SW480 (cell line): ENCODE measurements around the gene ZNF789.
"Not testable (repeated sequence)": the region's sequence is repeated elsewhere in the genome, so short reads cannot be mapped to it uniquely, and the experiment has no call there.

Experiments used
- DNase-seq: peaks from one replicate; pipeline ENCODE4 v3.0.0-alpha.2; 2016; ENCODE audit warnings: low spot score

Gene ZNF789

DNA sequence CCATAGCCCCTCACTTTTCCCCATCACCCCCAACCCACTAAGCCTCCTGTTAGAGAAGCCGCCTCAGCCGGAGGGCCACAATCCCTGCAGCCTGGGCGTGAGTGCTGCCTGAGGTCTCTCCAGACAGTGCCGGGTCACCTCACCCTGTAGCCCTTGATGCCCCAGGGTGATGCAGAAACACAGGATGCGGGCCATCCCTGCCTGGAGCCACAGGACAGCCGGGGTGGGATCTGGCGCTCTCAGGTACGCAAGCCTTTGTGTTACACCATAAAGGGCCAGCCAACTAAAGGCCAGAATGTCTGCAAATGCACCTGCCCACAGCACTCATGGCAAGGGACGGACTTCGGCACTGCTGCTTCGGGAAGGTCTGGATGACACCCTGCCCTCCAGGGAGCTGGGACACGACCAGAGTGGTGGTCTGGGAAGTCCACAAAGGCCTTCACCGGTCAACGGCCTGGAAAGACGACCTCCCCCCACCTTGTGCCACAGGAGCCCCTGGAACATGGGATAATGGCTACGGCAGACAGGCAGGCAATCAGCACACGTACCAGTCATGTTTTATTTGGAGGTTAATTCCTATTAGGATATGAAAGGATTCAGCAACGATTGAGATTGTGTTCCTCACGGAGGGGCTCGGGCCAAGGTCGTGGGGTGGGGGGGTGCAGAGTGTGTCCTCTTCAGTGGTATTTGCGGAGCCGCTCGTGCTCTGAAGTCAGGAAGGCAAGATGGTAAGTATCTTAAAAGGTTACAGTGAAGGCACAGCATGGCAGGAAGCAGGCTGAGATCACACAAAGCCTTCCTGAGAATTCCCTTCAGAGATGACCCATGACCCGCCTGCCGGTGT lies 14.8 kb upstream of the ZNF789 start:
- no peak for DNase-seq

DNA sequence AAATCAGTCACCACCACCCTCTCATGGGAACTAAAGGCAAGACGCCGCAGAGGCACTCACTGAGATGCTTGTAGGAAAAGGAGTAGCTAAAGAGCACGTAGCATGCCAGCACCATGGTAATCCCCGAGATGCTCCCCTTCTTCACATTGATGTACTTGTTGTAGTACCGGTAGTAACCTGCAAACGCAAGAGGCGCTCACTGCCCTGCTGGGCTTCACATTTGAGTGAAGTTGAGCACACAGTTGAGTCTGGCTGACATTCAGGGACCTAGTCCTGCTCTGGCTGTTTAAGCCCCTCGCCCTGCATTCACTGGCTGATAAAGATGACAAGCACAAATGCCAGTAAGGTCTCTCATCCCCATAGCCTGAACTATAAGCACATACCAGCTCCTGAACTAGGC lies 13.6 kb upstream of the ZNF789 start:
- DNase-seq: peak; percentile 48

DNA sequence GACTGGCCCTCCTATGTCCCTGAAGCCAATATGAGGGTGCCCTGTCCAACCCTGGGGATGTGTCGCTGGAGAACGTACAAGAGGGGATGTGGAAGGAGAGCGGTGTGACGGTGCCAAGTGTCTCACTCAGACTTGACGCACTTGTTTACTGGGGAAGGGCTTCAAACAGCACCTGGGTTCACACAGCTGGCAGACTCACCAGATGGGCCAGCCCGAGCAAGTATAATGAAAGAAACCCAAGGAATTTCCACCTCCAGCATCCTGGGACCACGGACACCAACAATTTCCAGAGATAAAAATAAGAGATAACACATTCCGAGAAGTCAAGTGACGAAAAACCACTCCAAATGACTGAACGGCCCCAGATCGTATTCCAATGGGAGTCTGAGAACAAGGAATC lies 12.0 kb upstream of the ZNF789 start:
- DNase-seq: no peak

DNA sequence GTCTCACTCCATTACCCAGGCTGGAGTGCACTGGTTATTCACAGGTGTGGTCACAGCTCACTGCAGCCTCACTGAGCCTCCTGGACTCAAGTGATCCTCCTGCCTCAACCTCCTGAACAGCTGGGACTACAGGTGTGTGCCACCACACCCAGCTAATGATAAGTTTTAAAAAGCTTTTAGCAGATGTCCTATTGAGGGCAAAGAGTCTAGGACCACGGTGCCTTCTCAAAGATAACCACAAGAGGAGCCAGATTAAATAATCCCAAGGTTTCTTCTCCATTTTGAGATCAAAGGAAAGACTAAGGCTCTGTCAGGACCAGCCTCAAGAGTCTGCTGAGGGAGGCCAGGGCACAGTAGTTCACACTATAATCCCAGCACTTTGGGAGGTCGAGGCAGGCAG lies 11.5 kb upstream of the ZNF789 start:
- no peak for DNase-seq

DNA sequence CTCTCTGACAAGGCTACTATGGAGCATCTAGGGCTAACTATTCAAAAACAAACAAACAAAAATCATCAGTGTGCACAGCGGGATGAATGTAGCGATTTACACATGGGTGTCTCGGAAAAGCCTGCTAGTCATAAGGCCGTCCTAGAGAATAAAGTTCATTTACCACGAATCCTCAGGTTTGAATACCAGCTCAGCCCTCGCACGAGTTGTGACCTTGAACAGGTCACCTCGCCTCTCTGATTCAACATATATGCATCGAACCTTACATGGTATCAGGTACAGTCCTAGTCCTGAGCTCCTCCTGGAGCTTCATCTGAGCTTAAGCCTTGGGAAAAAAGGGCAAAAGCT lies 7.3 kb upstream of the ZNF789 start:
- no peak for DNase-seq

DNA sequence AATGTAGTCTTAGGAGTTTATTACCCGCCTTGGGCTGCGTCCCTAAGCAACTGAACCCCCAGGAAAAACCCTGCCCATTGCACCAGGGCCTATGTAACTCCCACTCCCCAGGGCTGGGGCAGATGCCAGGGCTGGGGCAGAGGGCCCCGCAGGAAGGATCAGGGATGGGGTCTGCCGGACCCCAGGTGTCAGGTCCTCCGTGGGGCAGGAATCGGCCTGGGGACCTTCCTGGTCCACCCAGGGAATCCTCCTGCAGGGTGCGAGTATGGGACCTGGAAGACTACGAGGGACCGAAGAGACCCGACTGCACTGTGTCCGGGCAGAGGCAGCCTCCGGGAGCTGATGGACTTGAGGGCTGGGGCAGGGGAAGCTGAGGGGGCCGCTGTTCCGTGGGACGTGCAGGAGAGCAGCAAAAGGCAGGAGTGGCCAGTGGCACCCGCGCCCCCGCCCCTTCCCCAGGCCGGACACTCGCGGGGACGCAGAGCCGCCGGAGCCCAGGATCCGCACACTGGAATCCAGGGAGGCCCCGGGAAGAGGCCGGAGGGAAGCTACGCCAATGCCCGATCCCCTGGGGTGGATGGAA lies 4.3 kb upstream of the ZNF789 start:
- no peak for DNase-seq

DNA sequence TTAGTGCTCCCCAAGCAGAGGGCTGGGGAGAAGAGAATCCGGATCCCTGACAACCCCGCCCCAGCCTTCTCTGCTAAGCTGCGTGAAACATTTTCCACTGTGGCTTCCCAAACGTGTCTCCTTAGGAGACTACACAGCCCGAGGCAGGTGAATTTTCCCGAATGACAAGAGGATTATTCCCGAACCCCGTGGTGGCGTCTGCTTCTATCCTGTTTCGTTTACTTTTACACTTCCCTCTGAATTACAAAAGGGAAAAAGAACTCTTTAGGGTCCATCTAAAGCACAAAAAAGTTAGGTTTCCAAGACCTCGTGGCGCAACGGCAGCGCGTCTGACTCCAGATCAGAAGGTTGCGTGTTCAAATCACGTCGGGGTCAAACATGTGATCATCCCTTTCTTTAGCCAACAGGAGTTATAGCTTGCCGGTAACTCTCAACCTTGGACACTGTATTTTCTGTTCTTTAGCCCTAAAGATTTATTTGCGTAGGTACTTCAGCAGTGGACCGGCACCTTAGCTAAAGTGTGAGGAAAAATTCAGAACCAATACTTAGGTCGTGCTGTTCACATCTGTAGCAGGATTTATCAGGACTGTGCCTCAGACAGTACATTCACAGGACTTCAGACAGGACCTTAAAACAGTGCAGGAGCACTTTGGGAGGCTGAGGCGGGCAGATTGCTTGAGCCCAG lies 3.2 kb upstream of the ZNF789 start:
- no peak for DNase-seq

DNA sequence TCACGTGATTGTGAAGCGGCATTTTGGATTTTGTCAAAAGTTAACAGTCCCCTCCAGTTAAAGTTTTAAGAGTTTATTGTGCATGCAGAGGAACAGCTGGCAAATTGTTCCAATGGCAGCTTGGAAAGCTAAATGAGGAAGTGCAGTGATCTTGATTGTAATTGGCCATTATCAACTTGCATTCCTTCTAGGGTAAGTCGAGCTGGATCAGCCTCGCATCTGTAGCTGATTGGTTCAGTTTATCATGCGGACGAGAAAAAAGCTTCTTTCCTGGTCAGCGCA lies 566 bp downstream of the ZNF789 start:
- DNase-seq: peak; percentile 70

DNA sequence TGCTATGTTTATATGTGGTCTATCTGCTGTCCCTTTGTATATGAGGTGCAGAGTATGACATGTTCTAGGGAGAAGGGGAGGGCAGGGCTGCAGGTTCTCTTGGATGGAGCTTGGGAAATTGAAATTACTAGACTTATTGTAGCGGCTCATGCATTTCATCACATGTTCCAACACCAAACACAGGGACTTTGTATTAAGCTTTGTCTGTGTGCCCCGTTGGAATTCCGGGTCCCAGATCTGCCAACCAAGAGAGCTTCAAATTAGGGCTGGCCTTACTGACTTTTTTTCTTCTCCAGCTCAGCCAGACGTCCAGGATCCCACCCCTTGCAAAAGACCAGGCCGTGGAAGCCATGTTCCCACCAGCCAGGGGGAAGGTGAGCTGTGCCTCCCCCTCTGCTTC lies 3.4 kb downstream of the ZNF789 start:
- no peak for DNase-seq

DNA sequence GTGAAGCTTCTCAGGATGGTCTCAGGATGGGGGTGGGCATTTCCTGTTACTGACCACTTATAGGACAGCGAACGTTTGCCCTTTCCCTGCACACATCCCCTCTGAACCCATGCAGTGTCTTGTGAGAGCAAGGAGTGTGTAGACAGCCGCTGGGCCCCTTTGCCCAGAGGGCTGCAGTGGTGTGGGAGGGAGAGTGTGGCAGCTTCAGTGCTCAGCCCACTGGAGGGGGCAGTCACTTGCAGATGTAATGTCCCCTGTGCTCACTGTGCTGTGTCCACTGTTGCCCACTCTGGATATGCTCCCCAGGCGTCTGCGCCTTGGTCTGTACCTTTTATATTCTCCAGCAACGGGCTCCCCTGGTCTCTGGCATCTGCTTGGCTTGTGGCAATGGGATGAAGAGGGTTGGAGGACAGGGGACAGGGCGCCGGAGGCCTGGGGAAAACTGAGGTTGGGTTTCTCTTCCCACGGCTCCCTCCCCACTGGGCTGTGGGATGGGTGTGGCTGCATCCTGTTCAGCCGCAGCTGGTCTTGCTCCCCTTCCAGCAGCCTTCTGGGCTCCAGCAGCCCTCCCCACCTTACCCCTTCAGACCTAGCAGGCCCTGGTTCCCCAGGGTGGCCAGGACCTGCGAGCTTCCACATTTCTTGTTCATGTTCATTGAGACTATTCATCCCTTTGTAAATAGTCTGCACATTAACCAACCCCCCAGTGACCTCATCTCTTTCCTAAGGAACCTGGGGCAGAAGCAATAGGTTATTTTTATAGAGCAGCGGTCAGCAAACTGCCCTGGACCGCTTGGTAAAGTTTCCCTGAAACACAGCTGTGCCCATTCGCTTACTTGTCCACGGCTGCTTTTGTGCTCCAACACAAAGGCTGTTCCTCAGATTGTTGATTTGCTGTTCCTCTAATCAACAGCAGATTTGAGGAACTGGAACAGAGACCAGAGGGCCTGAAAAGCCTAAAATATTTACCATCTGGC lies 6.1 kb downstream of the ZNF789 start:
- no peak for DNase-seq

DNA sequence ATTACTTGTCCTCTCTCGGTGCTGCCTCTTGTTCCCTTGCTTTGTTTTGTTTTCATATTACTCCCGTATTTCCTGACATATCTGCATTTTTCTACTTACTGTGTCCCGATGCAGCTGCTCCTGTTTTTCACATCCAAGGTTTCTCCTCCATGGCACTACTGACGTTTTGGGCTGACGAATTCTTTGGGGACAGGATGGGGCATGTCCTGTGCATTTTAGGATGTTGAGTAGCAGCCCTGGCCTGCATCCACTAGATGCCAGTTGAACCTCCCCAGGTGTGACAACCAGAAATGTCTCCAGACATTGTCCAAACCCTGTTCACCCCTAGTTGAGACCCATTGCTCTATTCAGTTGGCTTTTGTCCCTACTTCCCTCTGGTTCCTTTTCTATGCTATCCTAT lies 12.4 kb downstream of the ZNF789 start:
- no peak for DNase-seq

DNA sequence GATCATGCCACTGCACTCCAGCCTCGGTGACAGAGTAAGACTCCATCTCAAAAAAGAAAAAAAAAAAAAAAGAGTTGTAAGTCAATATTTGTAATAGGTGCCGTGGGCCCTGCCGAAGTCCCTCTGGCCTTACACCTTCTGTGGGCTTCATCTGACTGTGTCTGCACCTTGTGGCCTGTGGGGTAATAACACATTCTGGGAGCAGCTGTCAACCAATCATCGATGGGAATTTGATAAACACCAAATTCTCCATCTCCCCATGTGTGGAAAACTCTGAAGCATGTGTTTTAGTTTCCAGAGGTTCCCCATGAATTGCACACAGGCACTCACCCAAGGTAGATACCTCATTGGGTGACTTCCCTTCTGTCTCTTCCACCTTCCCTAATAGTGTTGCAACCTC lies 16.5 kb downstream of the ZNF789 start:
- no peak for DNase-seq

DNA sequence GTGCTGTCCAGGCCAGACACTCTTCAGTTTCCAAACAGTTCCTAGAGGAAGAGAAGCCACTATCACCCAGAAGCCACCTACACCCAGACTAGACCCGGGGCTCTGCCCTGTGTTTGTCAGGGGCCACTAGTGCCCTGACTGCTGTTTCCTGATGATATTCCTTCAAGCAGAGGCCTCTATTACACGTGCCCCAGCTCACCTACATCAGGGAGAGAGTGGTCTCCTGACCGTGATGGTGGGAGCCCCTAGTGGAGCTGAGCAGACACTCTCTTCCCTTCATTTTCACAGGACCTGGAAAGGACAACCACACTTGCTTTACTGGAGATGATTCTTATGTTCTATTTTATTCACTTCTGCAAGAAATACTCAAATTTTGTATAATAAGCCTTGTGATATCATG lies 18.2 kb downstream of the ZNF789 start:
- no peak for DNase-seq

DNA sequence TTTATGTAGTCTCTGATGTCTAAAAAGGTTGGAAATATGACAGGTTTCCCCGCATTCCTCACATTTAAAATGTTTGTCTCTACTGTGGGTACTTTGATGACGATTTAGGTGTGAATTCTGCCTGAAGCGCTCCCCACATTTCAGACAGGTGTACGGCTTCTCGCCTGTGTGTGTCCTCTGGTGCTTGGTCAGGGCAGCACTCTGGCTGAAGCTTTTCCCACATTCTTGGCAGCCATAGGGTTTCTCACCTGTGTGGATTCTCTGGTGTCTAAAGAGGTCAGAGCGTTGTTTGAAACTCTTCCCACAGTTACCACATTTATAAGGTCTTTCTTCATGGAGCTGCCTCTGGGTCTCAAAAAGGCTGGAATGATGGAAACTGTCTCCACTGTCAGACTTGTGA lies 21.1 kb downstream of the ZNF789 start:
- no peak for DNase-seq

DNA sequence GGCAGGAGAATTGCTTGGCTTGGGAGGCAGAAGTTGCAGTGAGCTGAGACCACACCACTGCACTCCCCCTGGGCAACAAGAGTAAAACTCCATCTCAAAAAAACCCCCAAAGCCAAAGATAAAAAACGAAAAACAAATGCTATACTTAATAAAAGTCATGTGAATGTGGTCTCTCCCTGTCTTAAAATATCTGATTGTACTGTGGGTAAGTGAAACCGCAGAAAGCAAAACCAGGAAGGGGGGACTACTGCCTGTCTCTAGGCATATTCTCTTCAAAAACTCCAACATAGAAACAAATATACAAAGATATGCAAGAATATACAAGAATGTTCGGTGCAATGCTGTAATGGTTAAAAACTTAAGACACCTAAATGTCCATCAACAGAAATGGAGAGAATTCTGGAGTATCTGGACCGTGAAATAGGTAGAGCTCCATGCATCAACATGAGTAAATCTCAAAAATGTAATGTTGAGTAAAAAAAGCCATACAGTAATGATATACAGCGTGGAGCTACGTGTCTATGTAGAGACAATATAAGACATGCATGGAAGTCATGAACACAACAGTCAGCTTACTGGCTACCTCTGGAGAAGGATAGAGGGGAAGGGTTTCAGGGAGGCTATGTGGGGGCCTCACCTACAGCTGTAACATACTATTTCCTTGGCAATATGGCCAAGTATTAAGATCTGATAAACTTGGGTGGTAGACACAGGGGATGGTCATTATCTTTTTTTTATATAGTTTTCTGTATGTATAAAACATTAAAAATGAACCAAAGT lies 25.3 kb downstream of the ZNF789 start:
- DNase-seq: no peak

DNA sequence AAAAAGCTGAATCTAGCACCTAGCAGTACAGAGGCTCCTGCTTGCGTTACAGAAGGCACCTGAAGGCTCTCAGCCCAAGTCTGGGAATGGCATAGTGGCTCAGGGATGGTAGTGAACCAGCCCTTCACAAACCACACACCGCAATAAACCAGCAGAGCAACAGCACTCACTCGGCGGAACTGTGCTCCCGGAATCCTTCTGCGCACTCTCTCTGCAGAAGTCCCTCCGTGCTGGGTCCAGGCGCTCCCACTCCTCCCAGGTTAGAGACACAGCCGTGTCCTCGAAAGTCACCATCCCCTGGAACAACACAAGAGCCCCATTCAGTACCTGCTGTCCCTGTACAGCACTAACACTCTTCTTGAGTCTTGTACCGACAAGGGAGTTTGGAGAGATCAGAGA lies 25.9 kb downstream of the ZNF789 start:
- no peak for DNase-seq

DNA sequence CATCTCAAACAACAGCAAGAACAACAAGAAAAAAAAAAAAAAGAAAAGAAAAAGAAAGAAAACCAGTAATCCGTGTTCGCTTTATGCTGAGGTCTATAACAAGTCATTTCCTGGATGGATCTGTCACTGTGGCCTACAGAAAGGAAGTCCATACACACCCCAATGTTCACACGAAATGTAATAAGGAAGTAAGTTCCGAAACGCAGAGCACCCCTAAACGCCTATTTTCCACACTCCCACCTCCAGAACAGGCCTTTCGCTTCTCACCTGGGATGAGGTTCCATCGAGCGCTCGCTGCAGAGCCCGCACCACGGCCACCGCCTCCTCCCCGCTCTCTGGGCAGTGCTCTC lies 26.7 kb downstream of the ZNF789 start:
- DNase-seq: peak; percentile 42

DNA sequence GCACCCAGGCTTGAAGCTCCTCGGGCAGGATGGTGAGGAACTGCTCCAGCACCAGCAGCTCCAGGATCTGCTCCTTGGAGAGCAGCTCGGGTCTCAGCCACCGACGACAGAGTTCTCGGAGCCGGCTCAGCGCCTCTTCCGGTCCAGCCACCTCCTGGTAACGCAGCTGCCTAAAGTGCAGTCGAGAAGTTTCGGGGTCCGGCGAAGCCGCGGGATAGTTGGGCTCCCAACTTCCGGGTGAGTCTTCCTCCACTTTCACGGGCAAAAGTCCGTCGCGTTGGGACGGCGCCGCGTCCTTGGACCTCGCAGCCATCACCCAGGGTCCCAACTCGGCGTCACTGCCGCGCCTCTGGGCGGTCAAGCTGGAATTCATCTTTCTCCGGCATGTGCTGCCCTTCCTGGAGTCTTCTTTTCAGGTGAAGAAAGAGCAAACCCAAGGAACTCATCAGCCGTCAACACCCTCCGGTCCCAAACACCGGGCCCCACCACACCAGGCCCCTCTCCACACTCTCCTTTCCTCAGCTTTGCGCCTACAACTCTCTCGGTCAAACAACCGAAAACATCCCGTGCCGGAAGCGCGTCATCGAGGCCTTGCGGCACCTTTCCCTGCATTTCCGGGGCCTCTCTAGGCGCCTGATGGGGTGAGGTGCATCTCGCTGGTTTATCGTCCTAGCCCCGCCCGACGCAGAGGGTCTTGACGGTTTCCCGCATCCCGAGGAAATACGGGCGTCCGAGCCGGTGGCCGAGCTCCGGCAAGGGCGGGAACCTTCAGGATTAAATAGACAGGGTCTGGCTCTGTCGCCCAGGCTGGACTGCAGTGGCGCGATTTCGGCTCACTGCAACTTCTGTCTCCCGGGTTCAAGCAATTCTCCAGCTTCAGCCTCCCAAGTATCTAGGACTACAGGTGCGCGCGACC lies 27.3 kb downstream of the ZNF789 start, which contains the start of gene ZNF394:
Gene ZNF394, minus strand, starts transcription at position 561 of the 916 bp plus-strand sequence. Its CDS starts 188 bp downstream, at position 373.
- peak; percentile 95 for DNase-seq

DNA sequence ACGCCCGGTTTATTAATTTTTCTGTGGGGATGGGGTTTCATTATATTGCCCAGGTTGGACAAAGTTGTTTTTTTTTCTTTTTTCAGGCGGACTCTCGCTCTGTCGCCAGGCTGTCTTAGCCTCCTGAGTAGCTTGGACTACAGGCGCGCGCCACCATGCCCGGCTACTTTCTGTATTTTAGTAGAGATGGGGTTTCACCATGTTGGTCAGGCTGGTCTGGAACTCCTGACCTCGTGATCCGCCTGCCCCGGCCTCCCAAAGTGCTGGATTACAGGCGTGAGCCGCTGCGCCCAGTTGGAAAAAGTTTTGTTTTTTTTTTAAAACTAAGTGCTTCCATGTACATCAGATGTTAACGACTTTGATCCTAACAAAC lies 27.9 kb downstream of the ZNF789 start:
- no peak for DNase-seq

DNA sequence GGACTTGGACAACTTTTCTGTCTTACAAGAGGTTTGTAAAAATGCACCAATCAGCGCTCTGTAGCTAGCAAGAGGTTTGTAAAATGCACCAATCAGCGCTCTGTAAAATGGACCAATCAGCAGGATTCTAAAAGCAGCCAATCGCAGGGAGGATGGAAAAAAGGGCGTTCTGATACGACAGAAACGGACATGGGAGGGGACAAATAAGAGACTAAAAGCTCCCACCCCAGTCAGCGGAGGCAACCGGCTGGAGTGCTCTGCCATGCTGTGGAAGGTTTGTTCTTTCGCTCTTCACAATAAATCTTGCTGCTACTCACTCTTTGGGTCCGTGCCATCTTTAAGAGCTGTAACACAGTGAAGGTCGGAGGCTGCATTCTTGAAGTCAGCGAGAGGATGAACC lies 28.5 kb downstream of the ZNF789 start:
- not testable (repeated sequence) for DNase-seq

DNA sequence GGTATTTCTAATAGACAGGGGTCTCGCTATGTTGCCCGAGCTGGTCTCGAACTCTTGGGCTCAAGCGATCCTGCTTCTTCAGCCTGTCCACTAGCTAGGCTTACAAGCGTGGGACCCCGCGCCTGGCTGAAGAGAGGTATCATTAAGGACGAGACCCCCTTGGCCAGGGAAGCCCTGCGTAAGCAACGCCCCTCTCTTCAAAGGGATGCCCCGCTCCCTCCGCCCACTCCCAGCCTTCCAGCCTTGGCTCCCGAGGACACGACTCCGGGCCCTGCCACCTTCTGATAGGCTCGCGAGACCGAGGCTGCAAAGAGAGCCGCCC lies 31.6 kb downstream of the ZNF789 start:
- DNase-seq: no peak
